Loucy (cell line): ENCODE data around the gene ZFHX3.

Source experiments
- H2AFZ ChIP-seq: fragments of 200-600 bp; sonication (generic); 2 replicates; pipeline ENCODE4 v1.6.0; 2016; ENCODE audit warnings: antibody characterized with exemption, mild to moderate bottlenecking, low read length, moderate library complexity
- H3F3A ChIP-seq: fragments of 200-600 bp; 2 replicates; pipeline ENCODE4 v1.6.0; 2016; ENCODE audit warnings: antibody characterized with exemption, low read depth, mild to moderate bottlenecking
- H3K27me3 ChIP-seq: fragments of 200-600 bp; sonication (generic); 2 replicates; pipeline ENCODE4 v1.6.1; 2014; ENCODE audit warnings: low read length, mild to moderate bottlenecking; ENCODE audit not compliant: insufficient read depth, poor library complexity, severe bottlenecking
- H3K36me3 ChIP-seq: fragments of 200-600 bp; sonication (generic); 2 replicates; pipeline ENCODE4 v1.6.1; 2016; ENCODE audit warnings: low read length; ENCODE audit not compliant: insufficient read depth
- H3K4me1 ChIP-seq: fragments of 200-600 bp; sonication (generic); 2 replicates; pipeline ENCODE4 v1.5.1; 2014; ENCODE audit warnings: low read length, mild to moderate bottlenecking; ENCODE audit not compliant: insufficient read depth, poor library complexity, severe bottlenecking
- H3K4me2 ChIP-seq: fragments of 200-600 bp; sonication (generic); 2 replicates; pipeline ENCODE4 v1.6.0; 2014; ENCODE audit warnings: antibody characterized with exemption, low read length, low read depth, mild to moderate bottlenecking; ENCODE audit not compliant: poor library complexity, severe bottlenecking
- H3K4me3 ChIP-seq: fragments of 200-600 bp; sonication (generic); 2 replicates; pipeline ENCODE4 v1.5.1; 2014; ENCODE audit warnings: low read length, mild to moderate bottlenecking, mixed read lengths; ENCODE audit not compliant: poor library complexity, severe bottlenecking
- H3K79me2 ChIP-seq: fragments of 200-600 bp; sonication (generic); 2 replicates; pipeline ENCODE4 v1.6.1; 2014; ENCODE audit warnings: low read length; ENCODE audit not compliant: insufficient read depth
- H3K9ac ChIP-seq: fragments of 200-600 bp; sonication (generic); 2 replicates; pipeline ENCODE4 v1.6.0; 2014; ENCODE audit warnings: mild to moderate bottlenecking, low read depth, low read length, moderate library complexity; ENCODE audit not compliant: poor library complexity, severe bottlenecking
- H3K9me2 ChIP-seq: fragments of 200-600 bp; sonication (generic); replicated peaks from 2 replicates; pipeline ENCODE4 v1.6.1; 2016; ENCODE audit warnings: low read depth, low read length, mixed read lengths
- H3K9me3 ChIP-seq: fragments of 200-600 bp; sonication (generic); 2 replicates; pipeline ENCODE4 v1.6.1; 2014; ENCODE audit warnings: mild to moderate bottlenecking, antibody characterized with exemption, low read length, low read depth; ENCODE audit not compliant: insufficient read depth
- H4K20me1 ChIP-seq: fragments of 200-600 bp; sonication (generic); 2 replicates; pipeline ENCODE4 v1.6.0; 2014; ENCODE audit warnings: antibody characterized with exemption, low read length, mild to moderate bottlenecking; ENCODE audit not compliant: insufficient read depth, poor library complexity, severe bottlenecking
- CTCF ChIP-seq: fragments of 200-600 bp; sonication (generic); conservative IDR thresholded peaks from 2 replicates; pipeline ENCODE4 v1.5.1; 2014; ENCODE audit warnings: mild to moderate bottlenecking, antibody characterized with exemption, low read length
- EZH2phosphoT487 ChIP-seq: fragments of 200-600 bp; IDR thresholded peaks from 2 replicates; pipeline ENCODE4 v1.6.1; 2018; ENCODE audit warnings: antibody characterized with exemption, mild to moderate bottlenecking, moderate library complexity, borderline replicate concordance

ZFHX3 gene

GRCh38 chr16:72794319-72794718 is 253.6 kb downstream of the ZFHX3 start:
- Histone ChIP-seq H3K4me2 (no peak overlapping the region), H3K79me2 (no peaks in the 10 kb centered on the region), H4K20me1 (no peaks in the 10 kb centered on the region), H3K4me1 (no peaks in the 10 kb centered on the region), H3K9me2 (no peaks in the 10 kb centered on the region), H3K27me3 (no peaks in the 10 kb centered on the region), H2AFZ (no peak overlapping the region), H3K4me3 (no peak overlapping the region), H3K9ac (no peak overlapping the region), H3K36me3 (peaks cover 47% of the 10 kb centered on the region; the same call in 1 of the 2 replicates), H3F3A (no peaks in the 10 kb centered on the region), H3K9me3 (no peaks in the 10 kb centered on the region)
- TF ChIP-seq EZH2phosphoT487, result no peak
- TF ChIP-seq CTCF, result no peak

GRCh38 chr16:72793716-72794115 is 254.2 kb downstream of the ZFHX3 start:
- TF ChIP-seq EZH2phosphoT487 (no peak), CTCF (no peak)
- no peaks in the 10 kb centered on the region for H3K27me3 ChIP-seq

GRCh38 chr16:72793017-72793416 is 254.9 kb downstream of the ZFHX3 start:
- Histone ChIP-seq H3K36me3 (peaks cover 41% of the 10 kb centered on the region; the same call in 1 of the 2 replicates), H3K4me2 (no peak overlapping the region), H3K79me2 (no peaks in the 10 kb centered on the region), H3K9me2 (no peaks in the 10 kb centered on the region), H3K9me3 (no peaks in the 10 kb centered on the region), H3F3A (no peaks in the 10 kb centered on the region), H4K20me1 (no peaks in the 10 kb centered on the region), H2AFZ (no peak overlapping the region), H3K4me1 (peaks cover 6% of the 10 kb centered on the region), H3K27me3 (no peaks in the 10 kb centered on the region), H3K9ac (no peak overlapping the region), H3K4me3 (no peak overlapping the region)
- TF ChIP-seq EZH2phosphoT487 (no peak), CTCF (no peak)

More at GRCh38 chr16:72793716-72794115, 254.2 kb downstream of the ZFHX3 start:
- Histone ChIP-seq H3K79me2 (no peaks in the 10 kb centered on the region), H3K9me3 (no peaks in the 10 kb centered on the region), H3K4me3 (no peak overlapping the region), H3K9ac (no peak overlapping the region), H3F3A (no peaks in the 10 kb centered on the region), H3K4me2 (no peak overlapping the region), H4K20me1 (no peaks in the 10 kb centered on the region), H3K4me1 (no peaks in the 10 kb centered on the region), H3K9me2 (no peaks in the 10 kb centered on the region), H2AFZ (no peak overlapping the region), H3K36me3 (peaks cover 47% of the 10 kb centered on the region; the same call in 1 of the 2 replicates)
